ENCODE results near the gene OXER1.

OXER1 gene

GRCh38 chr2:42793334-42794270 lies 29.7 kb upstream of the OXER1 start:
- DNase-seq (ENCODE audit: low read depth in 3 of 3): no peak

- DNase-seq (ENCODE audit: low read depth in 3 of 3): no peak
Observed at GRCh38 chr2:42792583-42793333, 28.8 kb upstream of the OXER1 start, which contains the start of gene HAAO. Gene HAAO (minus strand): TSS chr2:42792583. CDS start chr2:42792536, 47 bp downstream.

GRCh38 chr2:42792087-42792582 lies 28.2 kb upstream of the OXER1 start:
- DNase-seq (ENCODE audit: low read depth in 3 of 3): no peak

GRCh38 chr2:42791606-42792005 lies 27.7 kb upstream of the OXER1 start:
- no peak for DNase-seq (ENCODE audit: low read depth in 3 of 3)

- no peak for DNase-seq (ENCODE audit: low read depth in 3 of 3)
Observed at GRCh38 chr2:42789751-42790150, 25.8 kb upstream of the OXER1 start.

GRCh38 chr2:42788882-42789281 lies 24.9 kb upstream of the OXER1 start:
- DNase-seq (ENCODE audit: low read depth in 3 of 3): no peak

GRCh38 chr2:42788478-42788793 lies 24.5 kb upstream of the OXER1 start:
- no peak for DNase-seq (ENCODE audit: low read depth in 3 of 3)

GRCh38 chr2:42787788-42788477 lies 24.0 kb upstream of the OXER1 start:
- DNase-seq (ENCODE audit: low read depth in 3 of 3): no peak

- no peak for DNase-seq (ENCODE audit: low read depth in 3 of 3)
Observed at GRCh38 chr2:42787424-42787787, 23.5 kb upstream of the OXER1 start.

- no peak for DNase-seq (ENCODE audit: low read depth in 3 of 3)
Observed at GRCh38 chr2:42786561-42787345, 22.8 kb upstream of the OXER1 start.

- DNase-seq (ENCODE audit: low read depth in 3 of 3): no peak
Observed at GRCh38 chr2:42784204-42784880, 20.4 kb upstream of the OXER1 start.

- DNase-seq (ENCODE audit: low read depth in 3 of 3): no peak
Observed at GRCh38 chr2:42783511-42783910, 19.6 kb upstream of the OXER1 start.

GRCh38 chr2:42781181-42781580 lies 17.2 kb upstream of the OXER1 start:
- no peak for DNase-seq (ENCODE audit: low read depth in 3 of 3)

GRCh38 chr2:42777883-42778805 lies 14.2 kb upstream of the OXER1 start:
- no peak for DNase-seq (ENCODE audit: low read depth in 3 of 3)

GRCh38 chr2:42775810-42776209 lies 11.9 kb upstream of the OXER1 start:
- DNase-seq (ENCODE audit: low read depth in 3 of 3): no peak

GRCh38 chr2:42775186-42775585 lies 11.3 kb upstream of the OXER1 start:
- DNase-seq (ENCODE audit: low read depth in 3 of 3): no peak

GRCh38 chr2:42771546-42772153 lies 7.7 kb upstream of the OXER1 start:
- no peak for DNase-seq (ENCODE audit: low read depth in 3 of 3)

GRCh38 chr2:42770288-42771131 lies 6.6 kb upstream of the OXER1 start:
- DNase-seq (ENCODE audit: low read depth in 3 of 3): no peak

Measured in stimulated activated CD4-positive, alpha-beta T cell treated with anti-CD3 and anti-CD28 coated beads, TNF-alpha, amount 100 ng/mL, for 4 hours (primary cell).